ENCODE measurements around the gene JPH2.
"Not testable (repeated sequence)": the region's sequence is repeated elsewhere in the genome, so short reads cannot be mapped to it uniquely, and the experiment has no call there.

The JPH2 gene

GRCh38 chr20:44131704-44132103 lies 55.3 kb downstream of the JPH2 start:
- no peak overlapping the region for H3K27ac ChIP-seq
- TF ChIP-seq CTCF (IDR thresholded peaks at IDR 0.05) (no peak), ZFX (IDR thresholded peaks at IDR 0.05; ENCODE audit: borderline replicate concordance) (no peak)

- TF ChIP-seq ZFX (IDR thresholded peaks at IDR 0.05; ENCODE audit: borderline replicate concordance) (no peak), CTCF (IDR thresholded peaks at IDR 0.05) (no peak)
Measured at GRCh38 chr20:44129911-44130718, 56.9 kb downstream of the JPH2 start.

GRCh38 chr20:44129300-44129699 lies 57.7 kb downstream of the JPH2 start:
- H3K27ac ChIP-seq: not testable (repeated sequence)

More at GRCh38 chr20:44129911-44130718, 56.9 kb downstream of the JPH2 start:
- no peak overlapping the region for H3K27ac ChIP-seq

GRCh38 chr20:44126445-44126844 lies 60.5 kb downstream of the JPH2 start:
- TF ChIP-seq CTCF (IDR thresholded peaks at IDR 0.05) (no peak), ZFX (IDR thresholded peaks at IDR 0.05; ENCODE audit: borderline replicate concordance) (no peak)
- no peak overlapping the region for H3K27ac ChIP-seq

- no peak overlapping the region for H3K27ac ChIP-seq
- TF ChIP-seq ZFX (IDR thresholded peaks at IDR 0.05; ENCODE audit: borderline replicate concordance): no peak
- TF ChIP-seq CTCF (IDR thresholded peaks at IDR 0.05): no peak
Measured at GRCh38 chr20:44125332-44126127, 61.5 kb downstream of the JPH2 start.

- no peak for TF ChIP-seq ZFX (IDR thresholded peaks at IDR 0.05; ENCODE audit: borderline replicate concordance)
- no peak for TF ChIP-seq CTCF (IDR thresholded peaks at IDR 0.05)
- H3K27ac ChIP-seq: no peak overlapping the region
Measured at GRCh38 chr20:44123874-44124535, 63.0 kb downstream of the JPH2 start.

GRCh38 chr20:44123251-44123650 lies 63.7 kb downstream of the JPH2 start:
- TF ChIP-seq CTCF (IDR thresholded peaks at IDR 0.05) (no peak), ZFX (IDR thresholded peaks at IDR 0.05; ENCODE audit: borderline replicate concordance) (no peak)
- H3K27ac ChIP-seq: no peak overlapping the region

All from 22Rv1 (cell line).